ENCODE data around the gene MESP1. TPM values are rescaled to one million over a fixed set of nuclear protein-coding genes. Genes with fewer than 3 reads are reported as not detected.

Gene MESP1
- total RNA-seq, 2 donors from 2014 or later, result 2.3 to 4.0 TPM

Other genes starting within 250 kb of the MESP1 start
- gene TICRR, start 175.8 kb downstream of the MESP1 start, total RNA-seq, result 10 to 100 TPM; 12.9 to 42.1 TPM
- 1 to 10 TPM in 1 of 2 donors, under 1 TPM in 1; 1.00 to 1.4 TPM for gene KIF7, start 95.8 kb downstream of the MESP1 start, total RNA-seq
- gene PLIN1, start 71.9 kb downstream of the MESP1 start, total RNA-seq, result 1 to 10 TPM in 1 of 2 donors, under 1 TPM in 1; 0.33 to 1.0 TPM
- gene PEX11A, start 60.5 kb downstream of the MESP1 start, total RNA-seq, result 1 to 10 TPM; 3.1 to 3.2 TPM
- not detected for gene WDR93, start 60.4 kb downstream of the MESP1 start, total RNA-seq
- gene MESP2, start 25.1 kb upstream of the MESP1 start, total RNA-seq, result not detected
- gene ANPEP, start 63.6 kb upstream of the MESP1 start, total RNA-seq, result 1 to 10 TPM in 1 of 2 donors, not detected in 1; 3.2 TPM
- 10 to 100 TPM; 29.0 to 34.4 TPM for gene AP3S2, start 142.7 kb upstream of the MESP1 start, total RNA-seq
- gene ARPIN, start 161.7 kb upstream of the MESP1 start, total RNA-seq, result not detected